ENCODE results near the gene FBXO2. TPM values are rescaled to one million over a fixed set of nuclear protein-coding genes. Genes with fewer than 3 reads are reported as not detected.

Gene FBXO2
- total RNA-seq, 4 donors from 2014 or later, result 0.82 to 3.7 TPM; not detected in 2

DNA sequence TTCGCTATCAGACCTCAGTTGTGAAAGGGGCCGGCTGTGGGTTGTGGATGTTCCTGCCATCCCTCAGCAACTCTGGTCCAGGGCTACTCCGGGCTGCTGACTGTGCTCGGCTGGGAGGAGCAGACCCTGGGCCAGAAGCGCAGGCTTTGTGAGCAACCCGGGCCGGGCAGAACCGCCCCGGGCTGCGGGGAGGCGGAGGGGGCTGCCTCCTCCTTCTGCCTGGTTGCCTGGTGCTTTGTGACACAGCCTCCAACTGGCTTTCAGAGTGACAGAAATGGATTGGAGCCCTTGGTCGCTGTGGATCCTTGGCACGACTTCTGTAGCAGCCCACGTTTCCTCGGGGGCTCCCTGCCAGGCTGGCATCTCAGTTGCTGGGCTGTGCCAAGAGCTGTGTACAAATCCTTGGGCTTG lies 47.3 kb upstream of the FBXO2 start:
- Histone ChIP-seq H3K36me3 (no peaks in the 10 kb centered on the region), H3K4me1 (no peaks in the 10 kb centered on the region), H3K4me3 (no peak overlapping the region), H3K27me3 (peaks cover 35% of the 10 kb centered on the region), H3K27ac (no peak overlapping the region), H3K9me3 (no peaks in the 10 kb centered on the region)
- in situ Hi-C loops (cut with MboI; ENCODE audit: low pct_ligation_motif_present in 1 of 4, low pct_unique_long_range_greater_than_20kb in 1 of 4, low sequenced_read_pairs in 3 of 4) (no loop called here), intact Hi-C loops (cut with DNase I; ENCODE audit: low total_unique reads) (no loop called here)
- WGBS, 2 donors (ENCODE audit: low coverage in 1 of 2), result 45 to 100% methylated on average over 1 to 15 of the region's 15 CpGs
- no peak for DNase-seq
- no peak for TF ChIP-seq POLR2AphosphoS5 (IDR thresholded peaks at IDR 0.05)
- TF ChIP-seq EP300 (IDR thresholded peaks at IDR 0.05; ENCODE audit: low read depth), result no peak

DNA sequence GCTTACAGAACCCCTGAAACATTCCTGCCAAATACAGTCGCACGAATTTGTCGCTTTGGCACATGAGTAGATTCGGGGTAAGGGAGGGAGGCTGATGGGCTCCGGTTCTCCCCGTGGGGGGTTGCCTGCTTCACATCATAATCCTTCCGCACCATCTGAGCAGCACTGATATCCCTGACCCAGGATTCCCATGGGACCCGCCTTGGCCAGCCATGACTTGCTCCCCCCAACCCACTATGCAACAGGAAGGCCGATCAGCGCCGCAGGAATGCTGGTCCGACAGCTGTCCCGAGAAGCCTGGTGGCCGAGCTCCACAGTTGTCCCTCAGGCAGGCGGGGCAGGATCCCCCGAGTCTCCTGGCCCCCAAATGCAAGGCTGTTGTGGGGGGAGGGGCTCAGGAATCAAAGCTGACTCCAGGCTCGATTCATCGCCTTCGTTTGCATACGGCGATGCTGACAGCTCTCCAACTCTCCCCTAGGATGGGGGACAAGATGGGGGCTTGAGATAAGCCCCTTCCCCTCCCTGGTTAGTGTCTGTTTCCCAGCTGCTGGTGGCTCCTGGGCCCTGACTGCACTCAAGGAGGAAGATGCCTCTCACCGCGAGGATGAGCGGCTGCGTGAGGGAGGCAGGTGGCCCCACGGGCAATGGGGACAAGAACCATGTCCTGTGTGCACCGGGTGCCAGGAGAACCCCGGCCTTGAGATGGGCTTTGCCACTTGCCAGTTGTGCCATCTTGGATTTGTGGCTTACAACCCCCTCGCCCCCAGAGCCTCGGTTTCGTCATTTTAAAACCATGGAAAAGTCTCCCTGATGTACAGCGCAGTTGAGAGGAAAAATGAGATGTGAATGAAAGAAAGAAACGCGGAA lies 46.6 kb upstream of the FBXO2 start:
- no peaks in the 10 kb centered on the region for H3K4me1 ChIP-seq

DNA sequence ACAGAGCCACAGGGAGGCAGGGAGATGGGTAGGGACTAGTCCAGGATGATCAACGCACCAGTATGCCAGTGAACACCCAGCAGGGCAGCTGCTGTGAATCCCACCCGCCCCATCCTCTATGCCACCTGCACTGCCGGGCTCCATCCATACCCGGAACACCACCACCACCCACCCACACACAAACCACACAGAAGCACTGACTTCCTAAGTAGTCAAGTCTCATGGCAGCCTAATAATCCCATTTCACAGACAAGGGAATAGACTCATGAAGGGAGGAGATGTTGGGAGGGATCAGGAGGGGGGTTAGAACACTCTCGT lies 43.6 kb upstream of the FBXO2 start:
- WGBS, 2 donors (ENCODE audit: low coverage in 1 of 2), result 40 to 67% methylated on average over 1 to 5 of the region's 5 CpGs
- intact Hi-C loops (cut with DNase I; ENCODE audit: low total_unique reads) (no loop called here), in situ Hi-C loops (cut with MboI; ENCODE audit: low pct_ligation_motif_present in 1 of 4, low pct_unique_long_range_greater_than_20kb in 1 of 4, low sequenced_read_pairs in 3 of 4) (no loop called here)
- H3K27me3 ChIP-seq, result peaks cover 35% of the 10 kb centered on the region
- H3K4me1 ChIP-seq, result no peaks in the 10 kb centered on the region
- no peaks in the 10 kb centered on the region for H3K36me3 ChIP-seq
- no peaks in the 10 kb centered on the region for H3K9me3 ChIP-seq
- no peak for DNase-seq
- TF ChIP-seq, protein P1, sequence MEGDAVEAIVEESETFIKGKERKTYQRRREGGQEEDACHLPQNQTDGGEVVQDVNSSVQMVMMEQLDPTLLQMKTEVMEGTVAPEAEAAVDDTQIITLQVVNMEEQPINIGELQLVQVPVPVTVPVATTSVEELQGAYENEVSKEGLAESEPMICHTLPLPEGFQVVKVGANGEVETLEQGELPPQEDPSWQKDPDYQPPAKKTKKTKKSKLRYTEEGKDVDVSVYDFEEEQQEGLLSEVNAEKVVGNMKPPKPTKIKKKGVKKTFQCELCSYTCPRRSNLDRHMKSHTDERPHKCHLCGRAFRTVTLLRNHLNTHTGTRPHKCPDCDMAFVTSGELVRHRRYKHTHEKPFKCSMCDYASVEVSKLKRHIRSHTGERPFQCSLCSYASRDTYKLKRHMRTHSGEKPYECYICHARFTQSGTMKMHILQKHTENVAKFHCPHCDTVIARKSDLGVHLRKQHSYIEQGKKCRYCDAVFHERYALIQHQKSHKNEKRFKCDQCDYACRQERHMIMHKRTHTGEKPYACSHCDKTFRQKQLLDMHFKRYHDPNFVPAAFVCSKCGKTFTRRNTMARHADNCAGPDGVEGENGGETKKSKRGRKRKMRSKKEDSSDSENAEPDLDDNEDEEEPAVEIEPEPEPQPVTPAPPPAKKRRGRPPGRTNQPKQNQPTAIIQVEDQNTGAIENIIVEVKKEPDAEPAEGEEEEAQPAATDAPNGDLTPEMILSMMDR (IDR thresholded peaks at IDR 0.05), result no peak
- TF ChIP-seq EP300 (IDR thresholded peaks at IDR 0.05; ENCODE audit: low read depth), result no peak
- no peak for TF ChIP-seq POLR2AphosphoS5 (IDR thresholded peaks at IDR 0.05)
- TF ChIP-seq POLR2A (IDR thresholded peaks at IDR 0.05), result no peak
- H3K27ac ChIP-seq, result no peak overlapping the region
- H3K4me3 ChIP-seq, result no peak overlapping the region

More for the DNA sequence above, 46.6 kb upstream of the FBXO2 start:
- in situ Hi-C loops (cut with MboI; ENCODE audit: low pct_ligation_motif_present in 1 of 4, low pct_unique_long_range_greater_than_20kb in 1 of 4, low sequenced_read_pairs in 3 of 4), result no loop called here
- no peak for TF ChIP-seq POLR2A (IDR thresholded peaks at IDR 0.05)
- TF ChIP-seq, protein P1 (IDR thresholded peaks at IDR 0.05), result no peak
- no peak for TF ChIP-seq EP300 (IDR thresholded peaks at IDR 0.05; ENCODE audit: low read depth)
- TF ChIP-seq POLR2AphosphoS5 (IDR thresholded peaks at IDR 0.05), result no peak
- Histone ChIP-seq H3K9me3 (no peaks in the 10 kb centered on the region), H3K27me3 (peaks cover 29% of the 10 kb centered on the region), H3K4me3 (no peak overlapping the region), H3K27ac (no peak overlapping the region), H3K36me3 (no peaks in the 10 kb centered on the region)
- no peak for DNase-seq
- intact Hi-C loops (cut with DNase I; ENCODE audit: low total_unique reads), result no loop called here
- WGBS, 2 donors (ENCODE audit: low coverage in 1 of 2), result 56 to 84% methylated on average over 8 to 34 of the region's 34 CpGs

DNA sequence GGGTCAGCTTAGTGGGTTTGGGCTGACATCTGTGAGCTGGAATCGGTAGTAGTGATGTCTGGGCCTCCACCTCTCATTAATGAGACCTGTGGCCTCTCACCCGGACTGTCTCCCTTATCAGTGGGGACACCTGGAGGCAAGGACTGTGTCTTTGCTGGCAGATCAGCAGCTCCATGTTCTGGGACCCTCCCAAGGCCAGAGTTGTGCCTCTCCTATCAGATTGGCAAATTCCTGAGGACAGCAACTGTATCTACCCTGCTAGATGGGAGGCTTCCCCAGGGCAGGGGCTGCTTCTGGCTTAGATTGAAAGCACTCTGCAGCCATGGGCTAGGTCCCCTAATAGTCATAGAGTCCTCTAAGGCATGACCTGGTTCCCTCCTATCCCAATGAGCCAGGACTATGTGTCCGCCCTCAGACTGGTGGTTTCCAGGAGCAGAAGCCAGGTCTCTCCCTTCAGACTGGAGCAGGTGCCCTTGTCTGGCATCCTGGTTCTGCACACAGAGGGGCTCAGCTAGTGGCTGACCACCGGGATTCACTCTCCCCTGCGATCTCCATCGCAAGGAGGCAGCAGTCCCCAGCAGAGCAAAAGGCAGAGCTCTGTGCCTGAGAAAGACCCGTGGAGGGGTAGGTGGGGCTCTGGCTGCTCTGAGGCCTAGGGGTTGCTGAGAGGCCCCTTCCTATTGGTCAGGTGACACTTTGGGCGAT lies 43.1 kb upstream of the FBXO2 start:
- H3K27me3 ChIP-seq, result peaks cover 40% of the 10 kb centered on the region
- peaks cover 0 to under 1% (median 0%) of the 10 kb centered on the region in 4 donors for H3K4me1 ChIP-seq
- DNase-seq, result no peak
- in situ Hi-C loops (cut with MboI; ENCODE audit: low pct_ligation_motif_present in 1 of 4, low pct_unique_long_range_greater_than_20kb in 1 of 4, low sequenced_read_pairs in 3 of 4), result no loop called here
- no peak overlapping the region for H3K4me3 ChIP-seq
- no peaks in the 10 kb centered on the region for H3K36me3 ChIP-seq
- no peak overlapping the region for H3K27ac ChIP-seq
- intact Hi-C loops (cut with DNase I; ENCODE audit: low total_unique reads), result no loop called here
- TF ChIP-seq, protein P1 (IDR thresholded peaks at IDR 0.05), result no peak
- TF ChIP-seq POLR2A (IDR thresholded peaks at IDR 0.05) (no peak), POLR2AphosphoS5 (IDR thresholded peaks at IDR 0.05) (no peak), EP300 (IDR thresholded peaks at IDR 0.05; ENCODE audit: low read depth) (no peak)
- H3K9me3 ChIP-seq, result no peaks in the 10 kb centered on the region
- 56 to 100% methylated on average over 2 to 8 of the region's 8 CpGs for WGBS, 2 donors (ENCODE audit: low coverage in 1 of 2)

Measured in transverse colon (tissue), 4 donors.